ENCODE results near the gene POC1A.

DNA sequence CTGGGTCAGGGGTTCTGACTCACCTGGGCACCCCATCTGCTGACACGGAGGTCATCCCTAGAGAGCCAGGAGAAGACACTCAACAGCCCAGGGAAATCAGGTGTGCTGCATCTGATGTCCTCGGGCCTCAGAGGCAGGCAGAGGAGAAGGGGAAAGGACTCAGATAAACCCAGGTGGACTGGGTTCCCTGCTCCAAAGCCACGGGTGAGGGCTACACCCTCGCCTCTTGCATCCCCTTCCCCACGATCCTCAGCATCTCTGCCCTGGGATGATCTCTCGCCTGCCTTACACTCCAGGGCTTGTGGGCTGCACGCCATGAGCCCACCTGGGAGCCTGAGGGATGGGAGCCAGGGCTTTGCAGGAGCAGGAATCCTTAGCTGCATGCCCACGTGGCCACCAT lies 89.7 kb downstream of the POC1A start:
- TF ChIP-seq TAF1 (IDR thresholded peaks at IDR 0.05; ENCODE audit: low read depth) (no peak), RAD21 (IDR thresholded peaks at IDR 0.05; ENCODE audit: low read depth) (no peak), CEBPB (IDR thresholded peaks at IDR 0.05) (no peak), NFIC (IDR thresholded peaks at IDR 0.05) (no peak), EP300 (IDR thresholded peaks at IDR 0.05; ENCODE audit: borderline replicate concordance) (no peak), EGR1 (IDR thresholded peaks at IDR 0.05) (no peak), YY1 (IDR thresholded peaks at IDR 0.05; ENCODE audit: low read depth) (no peak), TCF12 (IDR thresholded peaks at IDR 0.05; ENCODE audit: low read depth) (no peak), FOXM1 (IDR thresholded peaks at IDR 0.05; ENCODE audit: borderline replicate concordance, low read depth) (no peak), ZBTB7A (IDR thresholded peaks at IDR 0.05; ENCODE audit: low read depth) (no peak), CREB1 (IDR thresholded peaks at IDR 0.05; ENCODE audit: low read depth) (no peak)
- TF ChIP-seq, protein P1, sequence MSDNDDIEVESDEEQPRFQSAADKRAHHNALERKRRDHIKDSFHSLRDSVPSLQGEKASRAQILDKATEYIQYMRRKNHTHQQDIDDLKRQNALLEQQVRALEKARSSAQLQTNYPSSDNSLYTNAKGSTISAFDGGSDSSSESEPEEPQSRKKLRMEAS (IDR thresholded peaks at IDR 0.05): no peak
- TF ChIP-seq, protein P2, sequence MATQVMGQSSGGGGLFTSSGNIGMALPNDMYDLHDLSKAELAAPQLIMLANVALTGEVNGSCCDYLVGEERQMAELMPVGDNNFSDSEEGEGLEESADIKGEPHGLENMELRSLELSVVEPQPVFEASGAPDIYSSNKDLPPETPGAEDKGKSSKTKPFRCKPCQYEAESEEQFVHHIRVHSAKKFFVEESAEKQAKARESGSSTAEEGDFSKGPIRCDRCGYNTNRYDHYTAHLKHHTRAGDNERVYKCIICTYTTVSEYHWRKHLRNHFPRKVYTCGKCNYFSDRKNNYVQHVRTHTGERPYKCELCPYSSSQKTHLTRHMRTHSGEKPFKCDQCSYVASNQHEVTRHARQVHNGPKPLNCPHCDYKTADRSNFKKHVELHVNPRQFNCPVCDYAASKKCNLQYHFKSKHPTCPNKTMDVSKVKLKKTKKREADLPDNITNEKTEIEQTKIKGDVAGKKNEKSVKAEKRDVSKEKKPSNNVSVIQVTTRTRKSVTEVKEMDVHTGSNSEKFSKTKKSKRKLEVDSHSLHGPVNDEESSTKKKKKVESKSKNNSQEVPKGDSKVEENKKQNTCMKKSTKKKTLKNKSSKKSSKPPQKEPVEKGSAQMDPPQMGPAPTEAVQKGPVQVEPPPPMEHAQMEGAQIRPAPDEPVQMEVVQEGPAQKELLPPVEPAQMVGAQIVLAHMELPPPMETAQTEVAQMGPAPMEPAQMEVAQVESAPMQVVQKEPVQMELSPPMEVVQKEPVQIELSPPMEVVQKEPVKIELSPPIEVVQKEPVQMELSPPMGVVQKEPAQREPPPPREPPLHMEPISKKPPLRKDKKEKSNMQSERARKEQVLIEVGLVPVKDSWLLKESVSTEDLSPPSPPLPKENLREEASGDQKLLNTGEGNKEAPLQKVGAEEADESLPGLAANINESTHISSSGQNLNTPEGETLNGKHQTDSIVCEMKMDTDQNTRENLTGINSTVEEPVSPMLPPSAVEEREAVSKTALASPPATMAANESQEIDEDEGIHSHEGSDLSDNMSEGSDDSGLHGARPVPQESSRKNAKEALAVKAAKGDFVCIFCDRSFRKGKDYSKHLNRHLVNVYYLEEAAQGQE (IDR thresholded peaks at IDR 0.05; ENCODE audit: low read depth): no peak
- TF ChIP-seq, protein P3, sequence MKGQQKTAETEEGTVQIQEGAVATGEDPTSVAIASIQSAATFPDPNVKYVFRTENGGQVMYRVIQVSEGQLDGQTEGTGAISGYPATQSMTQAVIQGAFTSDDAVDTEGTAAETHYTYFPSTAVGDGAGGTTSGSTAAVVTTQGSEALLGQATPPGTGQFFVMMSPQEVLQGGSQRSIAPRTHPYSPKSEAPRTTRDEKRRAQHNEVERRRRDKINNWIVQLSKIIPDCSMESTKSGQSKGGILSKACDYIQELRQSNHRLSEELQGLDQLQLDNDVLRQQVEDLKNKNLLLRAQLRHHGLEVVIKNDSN (IDR thresholded peaks at IDR 0.05): no peak

All from Ishikawa (cell line).